ENCODE measurements around the gene HRH1.

GRCh38 chr3:11157421-11157820, 3.1 kb downstream of the HRH1 start:
- TF ChIP-seq CTCF (IDR thresholded peaks at IDR 0.05; ENCODE audit: insufficient read depth, low read length, poor library complexity, severe bottlenecking), result no peak
- no peak for TF ChIP-seq EZH2phosphoT487 (conservative IDR thresholded peaks at IDR 0.05; ENCODE audit: low read length)
